NOMO-1 treated with dmso at 0.1 percent for 144 hours (cell line): ENCODE data around the gene GDAP2.

Source experiments
- DNase-seq: peaks from one replicate; lab custom pipeline; 2025; ENCODE audit not compliant: unreplicated experiment; lab: John Stamatoyannopoulos, UW

The GDAP2 gene

DNA sequence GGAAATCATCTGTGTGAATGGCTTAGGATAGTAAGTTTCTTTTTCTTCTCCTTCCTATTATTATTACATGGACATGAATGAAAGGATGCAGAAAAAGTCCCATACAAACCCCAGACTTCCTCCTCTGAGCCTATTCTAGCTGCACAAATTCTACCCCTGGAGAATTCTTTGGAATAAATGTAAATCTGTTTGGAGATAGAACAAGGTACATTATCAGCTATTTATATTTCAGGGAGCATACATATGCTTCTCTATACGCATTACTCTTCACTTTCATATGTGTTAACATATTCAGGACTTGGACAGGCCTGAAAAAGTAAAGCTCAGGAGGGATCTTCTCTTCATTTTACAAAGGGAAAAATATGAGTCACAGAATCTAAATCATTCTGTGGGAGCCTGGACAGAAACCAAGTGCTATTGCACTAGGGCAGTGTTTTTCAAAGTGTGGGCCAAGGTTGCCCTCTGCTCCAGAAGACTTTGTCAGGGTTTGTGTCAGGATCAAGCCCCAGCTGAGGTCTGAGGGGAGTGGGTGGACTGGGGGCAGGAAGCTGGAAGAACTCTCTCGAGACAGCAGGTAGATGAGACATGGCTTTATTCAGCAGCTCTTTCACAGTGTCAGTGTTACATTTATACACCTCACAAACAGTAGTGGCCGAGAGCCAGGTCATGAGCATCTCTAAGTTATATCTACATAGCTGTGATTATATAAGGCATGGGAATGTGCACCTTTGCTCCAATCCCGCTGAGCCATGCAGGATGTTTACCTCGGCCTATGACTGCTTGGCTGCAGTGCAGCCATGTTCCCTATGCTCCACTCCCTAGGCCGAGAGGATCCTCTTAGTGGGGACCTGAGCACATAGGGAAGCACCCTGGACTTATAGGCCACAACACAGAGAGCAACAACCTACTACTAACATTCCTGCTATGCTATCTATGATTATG lies 114.3 kb downstream of the GDAP2 start:
- DNase-seq = no peak
